Measurements from ENCODE around the gene ACSF3. TPM values are rescaled to one million over a fixed set of nuclear protein-coding genes. Genes with fewer than 3 reads are reported as not detected.

The ACSF3 gene
- total RNA-seq, 1 experiment from 2014 or later = 74.5 TPM

DNA sequence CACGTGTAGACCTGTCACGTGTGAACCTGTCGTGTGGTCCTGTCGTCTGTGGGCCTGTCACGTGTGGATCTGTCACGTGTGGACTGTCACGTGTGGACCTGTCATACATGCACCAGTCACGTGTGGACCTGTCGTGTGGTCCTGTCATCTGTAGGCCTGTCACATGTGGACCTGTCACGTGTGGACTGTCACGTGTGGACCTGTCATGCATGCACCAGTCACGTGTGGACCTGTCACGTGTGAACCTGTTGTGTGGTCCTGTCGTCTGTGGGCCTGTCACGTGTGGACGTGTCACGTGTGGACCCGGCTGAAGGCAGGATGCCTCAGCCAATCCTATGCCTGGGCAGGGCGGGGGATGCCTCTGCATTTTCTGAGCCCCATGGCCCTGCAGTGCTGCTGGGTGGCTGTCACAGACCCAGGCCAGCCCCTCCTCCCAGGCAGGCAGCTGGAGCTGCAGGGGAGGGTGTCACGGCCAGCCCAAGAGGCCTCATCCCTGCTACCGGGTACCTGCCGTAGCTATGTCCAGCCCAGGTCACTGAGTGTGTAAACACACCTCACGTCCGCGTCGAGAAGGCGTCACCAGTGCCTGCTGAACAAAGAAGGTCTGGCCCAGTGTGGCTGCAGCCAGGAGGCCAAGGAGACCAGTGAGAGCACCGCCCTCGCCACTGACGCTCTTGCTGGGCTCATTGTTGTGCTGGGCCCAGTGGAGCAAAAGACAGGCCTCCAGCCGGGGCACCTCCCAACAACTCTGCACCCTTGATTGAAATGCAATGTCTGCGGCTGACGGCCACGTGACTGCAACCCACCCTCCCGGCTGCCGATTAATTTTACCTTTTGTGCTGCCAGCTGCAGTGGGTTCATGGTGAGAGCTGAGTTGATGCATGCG is 18.6 kb upstream of the ACSF3 start:
- Histone ChIP-seq H3K9me2 (ENCODE audit: insufficient read depth) (no peaks in the 10 kb centered on the region), H4K20me1 (ENCODE audit: insufficient read depth) (no peaks in the 10 kb centered on the region), H3K4me3 (replicated peaks in 1 of 2; ENCODE audit: low read depth in 1 of 2, low read length in 2 of 2) (no peak overlapping the region), H3K9me3 (ENCODE audit: control insufficient read depth in 1 of 2, insufficient read depth in 1 of 2, low read depth in 1 of 2, low read length in 2 of 2) (peaks cover 3 to 31% of the 10 kb centered on the region in 2 experiments; a peak in 2 of 4 replicates), H3K9ac (ENCODE audit: low read length) (no peak overlapping the region), H3K4me1 (ENCODE audit: control insufficient read depth in 1 of 2, insufficient read depth in 2 of 2, low read length in 2 of 2) (no peaks in the 10 kb centered on the region), H3K79me2 (ENCODE audit: insufficient read depth, low read length) (no peaks in the 10 kb centered on the region), H2AFZ (ENCODE audit: low read depth, low read length, poor library complexity, severe bottlenecking) (no peak overlapping the region), H3K36me3 (ENCODE audit: control insufficient read depth in 1 of 2, insufficient read depth in 2 of 2, low read length in 2 of 2) (no peaks in the 10 kb centered on the region), H3K27ac (ENCODE audit: low read depth, low read length) (peak overlapping the region; percentile 35; the same call in 1 of the 2 replicates), H3K27me3 (ENCODE audit: insufficient read depth, low read length) (no peaks in the 10 kb centered on the region), H3K4me2 (ENCODE audit: low read length) (no peak overlapping the region)
- BruUV-seq (replicated peaks) = no TSS peak
- no peak for ATAC-seq
- TF ChIP-seq, protein P1, sequence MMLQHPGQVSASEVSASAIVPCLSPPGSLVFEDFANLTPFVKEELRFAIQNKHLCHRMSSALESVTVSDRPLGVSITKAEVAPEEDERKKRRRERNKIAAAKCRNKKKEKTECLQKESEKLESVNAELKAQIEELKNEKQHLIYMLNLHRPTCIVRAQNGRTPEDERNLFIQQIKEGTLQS (IDR thresholded peaks at IDR 0.05) = no peak
- TF ChIP-seq POLR2AphosphoS5 (IDR thresholded peaks at IDR 0.05; ENCODE audit: low read depth, low read length) = no peak
- TF ChIP-seq EZH2phosphoT487 (IDR thresholded peaks at IDR 0.05; ENCODE audit: borderline replicate concordance) = no peak
- TF ChIP-seq, protein P2, sequence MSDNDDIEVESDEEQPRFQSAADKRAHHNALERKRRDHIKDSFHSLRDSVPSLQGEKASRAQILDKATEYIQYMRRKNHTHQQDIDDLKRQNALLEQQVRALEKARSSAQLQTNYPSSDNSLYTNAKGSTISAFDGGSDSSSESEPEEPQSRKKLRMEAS (IDR thresholded peaks at IDR 0.05) = no peak
- TF ChIP-seq, protein P3, sequence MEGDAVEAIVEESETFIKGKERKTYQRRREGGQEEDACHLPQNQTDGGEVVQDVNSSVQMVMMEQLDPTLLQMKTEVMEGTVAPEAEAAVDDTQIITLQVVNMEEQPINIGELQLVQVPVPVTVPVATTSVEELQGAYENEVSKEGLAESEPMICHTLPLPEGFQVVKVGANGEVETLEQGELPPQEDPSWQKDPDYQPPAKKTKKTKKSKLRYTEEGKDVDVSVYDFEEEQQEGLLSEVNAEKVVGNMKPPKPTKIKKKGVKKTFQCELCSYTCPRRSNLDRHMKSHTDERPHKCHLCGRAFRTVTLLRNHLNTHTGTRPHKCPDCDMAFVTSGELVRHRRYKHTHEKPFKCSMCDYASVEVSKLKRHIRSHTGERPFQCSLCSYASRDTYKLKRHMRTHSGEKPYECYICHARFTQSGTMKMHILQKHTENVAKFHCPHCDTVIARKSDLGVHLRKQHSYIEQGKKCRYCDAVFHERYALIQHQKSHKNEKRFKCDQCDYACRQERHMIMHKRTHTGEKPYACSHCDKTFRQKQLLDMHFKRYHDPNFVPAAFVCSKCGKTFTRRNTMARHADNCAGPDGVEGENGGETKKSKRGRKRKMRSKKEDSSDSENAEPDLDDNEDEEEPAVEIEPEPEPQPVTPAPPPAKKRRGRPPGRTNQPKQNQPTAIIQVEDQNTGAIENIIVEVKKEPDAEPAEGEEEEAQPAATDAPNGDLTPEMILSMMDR (IDR thresholded peaks at IDR 0.05 in 2 of 3, conservative IDR thresholded peaks at IDR 0.05 in 1 of 3; ENCODE audit: borderline replicate concordance in 1 of 3, insufficient read depth in 1 of 3, low read depth in 2 of 3, low read length in 2 of 3) = no peak
- TF ChIP-seq JUND (IDR thresholded peaks at IDR 0.05) = no peak
- TF ChIP-seq SIN3A (IDR thresholded peaks at IDR 0.05; ENCODE audit: low read depth) = no peak
- no peak for TF ChIP-seq CBX3 (IDR thresholded peaks at IDR 0.05; ENCODE audit: low read depth)
- TF ChIP-seq ELF1 (IDR thresholded peaks at IDR 0.05; ENCODE audit: borderline replicate concordance, low read depth) = no peak
- TF ChIP-seq ZBTB33 (IDR thresholded peaks at IDR 0.05; ENCODE audit: extremely low read depth, insufficient replicate concordance, low read length) = no peak
- no peak for TF ChIP-seq POLR2A (IDR thresholded peaks at IDR 0.05; ENCODE audit: borderline replicate concordance, extremely low read depth, insufficient read depth, insufficient read length)
- no peak for TF ChIP-seq REST (IDR thresholded peaks at IDR 0.05; ENCODE audit: low read depth)
- TF ChIP-seq ZNF274 (IDR thresholded peaks at IDR 0.05; ENCODE audit: low read depth, low read length) = no peak
- no peak for TF ChIP-seq EZH2 (IDR thresholded peaks at IDR 0.05)
- TF ChIP-seq TCF7L2 (IDR thresholded peaks at IDR 0.05; ENCODE audit: borderline replicate concordance, extremely low read depth, insufficient read depth, insufficient read length) = no peak
- TF ChIP-seq RAD21 (IDR thresholded peaks at IDR 0.05; ENCODE audit: low read depth) = no peak
- TF ChIP-seq ZFX (IDR thresholded peaks at IDR 0.05) = no peak
- TF ChIP-seq SRF (IDR thresholded peaks at IDR 0.05; ENCODE audit: low read depth) = no peak
- TF ChIP-seq FOSL1 (IDR thresholded peaks at IDR 0.05; ENCODE audit: low read depth) = no peak
- TF ChIP-seq EGR1 (IDR thresholded peaks at IDR 0.05; ENCODE audit: low read depth) = no peak
- CTCF ChIA-PET = no interaction called here
- POLR2A ChIA-PET = no interaction called here
- intact Hi-C loops (cut with micrococcal nuclease) = no loop called here
- RAD21 ChIA-PET (ENCODE audit: low non-redundant PET in 1 of 2, low total read pairs in 2 of 2, uncharacterized antibody in 2 of 2, unreplicated experiment in 2 of 2) = no interaction called here
- DNase-seq (ENCODE audit: low read depth, low spot score) = no peak
